Measurements from ENCODE around the gene LNX1. TPM values are rescaled to one million over a fixed set of nuclear protein-coding genes. Genes with fewer than 3 reads are reported as not detected.

LNX1 gene
- total and polyA plus RNA-seq, 2 of the 13 experiments (the other 11 are each of a cell fraction or from before 2014, with no cell fraction given), result 0.49 TPM

GRCh38 chr4:53507671-53508286, 83.5 kb downstream of the LNX1 start (continued):
- TF ChIP-seq TRAFD1 (CRISPR knock-in tag; IDR thresholded peaks at IDR 0.05; ENCODE audit: borderline replicate concordance) (no peak), PHF8 (CRISPR knock-in tag; IDR thresholded peaks at IDR 0.05) (peak; percentile 64), MEIS2 (CRISPR knock-in tag; IDR thresholded peaks at IDR 0.05) (0 out of 2 replicates have a peak, but pooled peaks have one; percentile 26), ZNF687 (CRISPR knock-in tag; IDR thresholded peaks at IDR 0.05) (peak; percentile 74), TEF (CRISPR knock-in tag; IDR thresholded peaks at IDR 0.05) (no peak), HOXA5 (CRISPR knock-in tag; IDR thresholded peaks at IDR 0.05) (no peak), ZNF788 (CRISPR knock-in tag; IDR thresholded peaks at IDR 0.05; ENCODE audit: borderline replicate concordance) (peak; percentile 48; the same call in 1 of the 2 replicates), BRF2 (CRISPR knock-in tag; IDR thresholded peaks at IDR 0.05) (no peak), MED1 (CRISPR knock-in tag; IDR thresholded peaks at IDR 0.05) (peak; percentile 30; the same call in 1 of the 2 replicates), MLXIP (CRISPR knock-in tag; IDR thresholded peaks at IDR 0.05; ENCODE audit: borderline replicate concordance) (no peak), ZNF326 (CRISPR knock-in tag; IDR thresholded peaks at IDR 0.05; ENCODE audit: borderline replicate concordance) (no peak), PATZ1 (CRISPR knock-in tag; IDR thresholded peaks at IDR 0.05) (peak; percentile 22; the same call in 1 of the 2 replicates), SMYD3 (CRISPR knock-in tag; IDR thresholded peaks at IDR 0.05) (no peak), SP2 (CRISPR knock-in tag; IDR thresholded peaks at IDR 0.05) (no peak), MAX (IDR thresholded peaks at IDR 0.05) (0 out of 2 replicates have a peak, but pooled peaks have one; percentile 14)

All from HepG2 (cell line).